GM19455 (cell line): ENCODE data around the gene RACK1.

Source experiments
- ATAC-seq: cut with Tn5 transposase; IDR thresholded peaks from one replicate; pipeline ENCODE4 v1.9.1; 2021; ENCODE audit not compliant: unreplicated experiment

Gene RACK1

DNA sequence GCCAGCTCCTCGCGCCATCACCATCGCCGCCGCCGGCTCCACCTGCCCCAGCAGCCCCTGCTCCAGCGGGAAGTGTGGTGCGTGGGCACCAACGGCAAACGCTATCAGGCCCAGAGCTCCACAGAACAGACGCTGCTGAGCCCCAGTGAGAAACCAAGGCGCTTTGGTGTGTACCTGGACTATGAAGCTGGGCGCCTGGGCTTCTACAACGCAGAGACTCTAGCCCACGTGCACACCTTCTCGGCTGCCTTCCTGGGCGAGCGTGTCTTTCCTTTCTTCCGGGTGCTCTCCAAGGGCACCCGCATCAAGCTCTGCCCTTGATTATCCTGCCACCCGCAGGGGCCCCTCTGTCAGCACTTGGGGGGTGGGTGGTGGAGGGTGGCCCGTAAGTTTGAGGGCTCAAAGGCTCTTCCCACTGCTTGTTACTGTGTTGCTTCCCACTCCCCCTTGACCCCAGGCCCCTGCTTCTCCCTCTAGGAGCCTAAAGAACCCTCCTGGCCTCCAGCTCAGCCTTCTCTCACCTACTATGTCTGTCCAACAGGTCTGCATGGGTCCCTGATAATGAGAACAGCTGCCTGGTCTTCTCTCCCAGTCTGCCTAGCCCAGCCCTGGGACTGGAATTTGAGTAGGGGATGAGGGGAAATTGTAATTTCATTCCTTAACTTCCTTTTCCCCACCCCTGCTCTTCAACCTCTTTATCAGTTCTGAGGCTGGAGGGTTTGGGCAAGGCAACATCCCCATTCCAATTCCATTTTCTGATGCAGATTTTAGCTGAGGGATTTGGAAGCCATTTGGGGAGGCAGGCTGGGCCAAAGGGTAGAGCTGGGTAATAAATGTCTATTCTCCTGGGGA is 9.0 kb downstream of the RACK1 start:
- no peak for ATAC-seq

DNA sequence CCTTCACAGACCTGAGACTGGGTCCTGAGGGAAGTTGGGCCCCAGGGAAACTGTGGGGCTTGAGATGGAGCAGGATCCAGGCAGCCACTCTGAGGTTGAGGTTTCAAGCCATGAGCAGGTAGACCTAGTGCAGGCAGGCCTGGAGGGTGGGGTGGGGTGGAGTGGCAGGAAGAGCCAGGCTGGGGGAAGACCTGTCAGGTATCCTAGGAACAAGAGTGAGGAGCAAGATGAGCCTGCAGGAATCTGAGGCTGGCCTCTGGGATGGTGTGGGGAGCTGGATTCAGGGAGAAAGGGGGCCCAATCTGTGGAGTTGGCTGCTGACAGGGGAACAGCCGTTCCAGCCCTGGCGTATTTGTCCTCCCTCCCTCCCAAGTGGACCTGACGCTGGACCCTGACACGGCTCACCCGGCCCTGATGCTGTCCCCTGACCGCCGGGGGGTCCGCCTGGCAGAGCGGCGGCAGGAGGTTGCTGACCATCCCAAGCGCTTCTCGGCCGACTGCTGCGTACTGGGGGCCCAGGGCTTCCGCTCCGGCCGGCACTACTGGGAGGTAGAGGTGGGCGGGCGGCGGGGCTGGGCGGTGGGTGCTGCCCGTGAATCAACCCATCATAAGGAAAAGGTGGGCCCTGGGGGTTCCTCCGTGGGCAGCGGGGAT is 9.8 kb downstream of the RACK1 start:
- ATAC-seq: no peak

DNA sequence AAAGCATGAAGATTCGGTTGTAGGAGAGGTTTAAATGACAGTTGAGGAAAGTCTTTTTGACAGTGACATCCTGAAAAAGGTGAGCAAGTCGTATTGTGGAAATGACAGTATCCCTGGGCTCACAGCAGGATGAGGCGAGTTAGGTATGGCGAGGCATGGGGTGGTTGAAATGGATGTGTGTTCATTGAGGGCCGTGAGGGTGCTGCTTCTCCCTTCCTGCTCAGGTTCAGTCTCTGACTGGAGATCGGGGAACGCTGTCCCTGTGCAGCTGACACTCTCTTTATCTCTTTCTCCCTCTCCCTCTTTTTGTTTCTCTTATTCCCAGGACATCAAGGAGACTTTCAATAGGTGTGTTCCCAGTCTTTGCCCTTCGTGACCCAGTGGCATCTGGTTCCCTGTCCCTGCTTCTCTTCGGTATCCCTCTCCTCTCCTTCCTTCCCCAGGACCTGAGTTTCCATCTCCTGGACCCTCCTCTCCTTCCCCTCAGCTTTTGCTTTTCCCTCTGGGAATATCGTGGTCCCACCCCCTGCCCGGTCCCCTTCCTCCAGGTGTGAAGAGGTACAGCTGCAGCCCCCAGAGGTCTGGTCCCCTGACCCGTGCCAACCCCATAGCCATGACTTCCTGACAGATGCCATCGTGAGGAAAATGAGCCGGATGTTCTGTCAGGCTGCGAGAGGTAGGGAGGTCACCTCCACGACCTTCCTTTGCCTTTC is 10.5 kb downstream of the RACK1 start:
- no peak for ATAC-seq

DNA sequence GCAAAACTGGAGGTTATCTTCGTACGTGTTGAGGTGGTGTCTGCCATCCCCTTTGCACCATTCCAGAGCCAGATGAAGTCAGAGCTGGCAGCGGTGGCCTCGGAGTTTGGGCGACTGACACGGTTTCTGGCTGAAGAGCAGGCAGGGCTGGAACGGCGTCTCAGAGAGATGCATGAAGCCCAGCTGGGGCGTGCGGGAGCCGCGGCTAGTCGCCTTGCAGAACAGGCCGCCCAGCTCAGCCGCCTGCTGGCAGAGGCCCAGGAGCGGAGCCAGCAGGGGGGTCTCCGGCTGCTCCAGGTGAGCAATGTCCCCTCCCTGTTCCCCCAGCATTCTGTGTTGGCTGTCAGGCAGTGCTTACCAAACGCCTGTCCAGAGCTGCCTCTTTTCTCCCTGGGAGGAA is 11.1 kb downstream of the RACK1 start:
- ATAC-seq: no peak

DNA sequence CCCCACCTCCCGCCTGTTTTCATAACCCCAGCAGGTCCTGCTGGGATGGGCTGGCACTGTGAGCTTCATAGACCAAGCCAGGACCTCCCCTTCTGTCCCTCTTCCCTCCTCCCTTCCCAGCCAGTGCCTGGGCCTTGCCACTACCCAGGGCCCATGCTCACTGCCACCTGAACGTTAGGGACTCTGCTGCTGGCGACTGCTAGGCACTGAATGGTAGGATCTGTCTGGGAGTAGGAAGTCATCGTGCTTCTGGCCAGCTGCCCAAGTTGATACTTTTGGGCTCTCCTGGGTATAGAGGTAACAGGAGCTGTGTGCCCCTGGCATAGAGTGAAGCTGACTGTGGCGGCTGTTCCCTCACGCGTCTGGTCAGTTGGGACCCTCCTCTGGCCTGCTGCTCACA is 12.3 kb downstream of the RACK1 start:
- ATAC-seq: no peak

DNA sequence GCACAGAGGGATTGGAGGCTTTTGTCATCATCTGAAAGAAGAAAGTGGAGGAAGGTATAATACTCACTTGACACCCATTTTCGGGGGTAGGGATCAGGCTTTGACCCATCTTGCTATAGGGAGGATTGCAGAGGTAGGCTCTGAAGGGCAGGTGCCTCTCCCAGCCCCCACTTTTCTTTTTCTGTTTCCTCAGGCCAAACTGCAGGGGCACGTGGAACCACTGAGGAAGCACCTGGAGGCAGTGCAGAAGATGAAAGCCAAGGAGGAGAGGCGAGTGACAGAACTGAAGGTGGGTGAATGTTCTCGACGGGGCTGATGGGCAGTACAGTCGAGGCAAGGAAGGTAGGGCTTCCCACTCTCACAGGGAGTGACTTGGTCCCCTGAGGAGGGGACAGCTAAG is 13.2 kb downstream of the RACK1 start:
- no peak for ATAC-seq

DNA sequence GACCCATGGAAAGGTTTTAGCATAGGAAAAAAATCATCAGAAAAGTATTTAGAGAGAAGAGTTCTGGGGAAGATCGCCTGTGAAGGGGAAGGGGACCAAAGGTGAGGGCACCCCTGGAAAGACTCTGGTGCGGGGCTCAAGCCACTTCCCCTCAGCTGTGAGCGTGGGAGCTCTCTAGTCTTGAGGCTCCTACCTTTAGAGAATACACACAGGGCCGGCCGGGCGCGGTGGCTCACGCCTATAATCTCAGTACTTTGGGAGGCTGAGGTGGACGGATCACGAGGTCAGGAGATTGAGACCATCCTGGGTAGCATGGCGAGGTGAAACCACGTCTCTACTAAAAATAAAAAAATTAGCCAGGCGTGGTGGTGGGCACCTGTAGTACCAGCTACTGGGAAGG is 13.7 kb downstream of the RACK1 start:
- no peak for ATAC-seq

DNA sequence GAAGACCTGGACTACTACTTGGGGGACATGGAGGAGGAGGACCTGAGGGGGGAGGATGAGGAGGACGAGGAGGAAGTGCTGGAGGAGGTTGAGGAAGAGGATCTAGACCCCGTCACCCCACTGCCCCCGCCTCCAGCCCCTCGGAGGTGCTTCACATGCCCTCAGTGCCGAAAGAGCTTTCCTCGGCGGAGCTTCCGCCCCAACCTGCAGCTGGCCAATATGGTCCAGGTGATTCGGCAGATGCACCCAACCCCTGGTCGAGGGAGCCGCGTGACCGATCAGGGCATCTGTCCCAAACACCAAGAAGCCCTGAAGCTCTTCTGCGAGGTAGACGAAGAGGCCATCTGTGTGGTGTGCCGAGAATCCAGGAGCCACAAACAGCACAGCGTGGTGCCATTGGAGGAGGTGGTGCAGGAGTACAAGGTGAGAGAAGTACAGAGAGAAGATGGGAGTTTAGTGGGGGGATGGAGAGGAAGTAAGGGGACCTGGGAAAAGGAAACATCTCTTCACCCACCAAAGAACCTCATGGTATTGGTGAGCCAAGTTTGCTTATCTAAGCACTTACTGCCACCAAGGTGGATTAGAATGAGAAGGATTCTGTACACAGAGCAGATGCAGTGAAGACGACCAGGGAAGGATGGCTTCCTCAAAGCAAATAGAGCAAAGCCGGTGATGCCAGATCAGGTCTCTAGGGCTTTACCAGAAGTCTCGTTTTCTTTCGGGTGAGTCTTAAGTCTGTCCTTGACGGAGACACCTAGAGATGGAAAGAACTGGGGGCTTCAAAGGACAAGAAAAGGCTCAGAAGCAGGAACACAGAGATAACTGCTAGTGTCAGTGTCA is 19.1 kb downstream of the RACK1 start:
- ATAC-seq: no peak

DNA sequence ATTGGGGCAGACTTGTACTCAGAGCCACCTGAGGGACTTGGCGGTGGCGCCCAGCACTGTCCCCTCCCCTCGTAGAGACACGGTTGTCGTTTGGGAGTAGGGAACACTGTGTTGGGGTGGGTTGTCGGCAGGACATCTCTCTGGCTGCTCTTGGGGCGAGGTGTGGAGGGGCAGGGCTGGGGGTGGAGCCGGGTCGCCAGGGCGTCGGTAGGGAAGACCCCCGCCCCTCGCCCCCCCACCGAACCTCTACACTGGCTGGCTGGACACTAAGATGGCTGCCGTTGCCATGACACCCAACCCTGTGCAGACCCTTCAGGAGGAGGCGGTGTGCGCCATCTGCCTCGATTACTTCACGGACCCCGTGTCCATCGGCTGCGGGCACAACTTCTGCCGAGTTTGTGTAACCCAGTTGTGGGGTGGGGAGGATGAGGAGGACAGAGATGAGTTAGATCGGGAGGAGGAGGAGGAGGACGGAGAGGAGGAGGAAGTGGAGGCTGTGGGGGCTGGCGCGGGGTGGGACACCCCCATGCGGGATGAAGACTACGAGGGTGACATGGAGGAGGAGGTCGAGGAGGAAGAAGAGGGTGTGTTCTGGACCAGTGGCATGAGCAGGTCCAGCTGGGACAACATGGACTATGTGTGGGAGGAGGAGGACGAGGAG is 19.8 kb downstream of the RACK1 start:
- no peak for ATAC-seq

DNA sequence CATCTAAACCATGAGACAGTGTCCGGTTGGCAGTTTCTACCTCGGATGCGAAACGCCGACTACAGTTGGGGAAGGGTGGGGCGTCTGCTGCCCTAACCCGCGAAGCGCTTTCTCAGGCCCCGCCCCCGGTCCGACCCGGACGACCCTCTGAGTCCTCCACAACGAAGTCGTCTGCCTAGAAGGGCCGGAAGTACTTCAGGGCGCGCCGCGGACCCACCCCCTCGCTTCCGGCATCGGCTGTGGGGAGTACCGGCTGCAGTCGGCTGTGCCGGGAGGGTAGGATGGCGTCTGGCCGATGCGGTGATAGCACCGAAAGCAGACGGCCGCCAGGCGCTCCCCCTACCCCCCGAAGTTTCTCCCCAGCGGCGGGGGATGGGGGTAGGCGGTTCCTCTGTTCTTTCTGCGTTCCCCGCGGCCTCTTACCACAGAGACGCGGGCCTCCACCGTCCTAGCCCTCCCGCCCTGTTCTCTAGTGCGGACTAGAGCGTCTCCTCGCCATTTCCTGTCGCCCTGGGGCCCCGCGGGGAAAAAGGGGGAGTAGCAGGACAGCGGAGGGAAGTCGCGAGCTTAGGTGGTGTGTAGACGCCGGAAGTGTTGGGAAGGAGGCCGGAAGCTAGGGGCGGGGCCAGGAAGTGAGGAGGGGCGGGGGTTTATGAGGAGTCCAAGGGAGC is 20.5 kb downstream of the RACK1 start, which contains the start of gene TRIM41:
TRIM41 (plus strand) TSS at position 224 of the 671 bp plus-strand sequence. CDS start 719 bp downstream, outside the sequence.
- ATAC-seq: peak; percentile 73

DNA sequence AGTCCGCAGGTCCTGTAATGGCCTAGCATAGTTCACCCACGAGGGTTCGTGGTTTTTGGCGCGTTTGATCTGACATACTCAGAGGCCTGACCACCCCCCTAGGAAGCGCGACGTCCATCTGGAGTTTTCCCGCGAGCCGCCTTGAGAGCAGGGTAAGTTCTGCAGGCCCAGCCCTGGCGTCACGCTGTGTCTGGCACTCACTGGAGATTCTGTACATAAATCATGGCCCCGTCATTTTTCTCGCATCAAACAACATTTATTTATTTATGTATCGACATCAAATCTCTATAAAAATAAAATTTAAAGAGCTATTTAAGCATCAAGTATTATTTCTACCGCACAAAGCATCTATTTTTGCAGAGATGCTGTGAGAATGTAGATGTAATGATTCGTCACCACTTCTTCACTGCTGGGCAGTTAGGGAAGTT is 21.1 kb downstream of the RACK1 start:
- peak; percentile 2 for ATAC-seq

DNA sequence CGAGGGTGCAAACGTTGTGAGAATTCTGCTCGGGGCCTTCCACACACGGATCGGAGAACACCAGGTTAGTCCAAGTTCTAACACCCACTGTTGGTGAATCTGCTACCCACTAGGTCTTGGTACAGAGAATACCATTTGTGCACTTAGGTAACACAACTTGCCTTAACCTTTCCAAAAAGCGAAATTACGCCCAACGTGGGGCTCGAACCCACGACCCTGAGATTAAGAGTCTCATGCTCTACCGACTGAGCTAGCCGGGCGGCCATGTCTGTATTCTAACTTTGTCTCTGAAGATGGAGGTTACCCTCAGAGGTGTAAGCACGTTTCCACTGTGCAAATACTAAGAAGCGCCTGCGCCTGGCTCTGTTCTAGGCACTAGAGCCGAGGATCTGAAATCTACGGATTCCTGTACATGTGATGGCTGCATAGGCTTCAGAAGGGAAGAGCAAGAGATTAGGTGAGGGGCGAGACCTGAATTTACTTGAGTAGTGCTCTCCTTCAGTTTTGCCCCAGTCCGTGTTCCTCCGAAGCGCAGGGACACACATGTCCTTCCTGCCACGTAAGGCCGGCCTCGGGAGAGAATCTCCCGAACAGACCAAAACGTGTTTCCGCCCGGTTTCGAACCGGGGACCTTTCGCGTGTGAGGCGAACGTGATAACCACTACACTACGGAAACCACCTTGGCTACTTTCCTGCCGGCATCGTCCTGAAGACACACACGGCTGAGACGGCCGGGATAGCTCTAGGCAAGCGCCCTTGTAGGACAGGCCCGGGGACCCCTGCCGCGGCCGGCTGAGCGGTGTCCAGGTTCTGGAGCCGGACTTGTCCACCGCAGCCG is 21.7 kb downstream of the RACK1 start:
- peak; percentile 24 for ATAC-seq

DNA sequence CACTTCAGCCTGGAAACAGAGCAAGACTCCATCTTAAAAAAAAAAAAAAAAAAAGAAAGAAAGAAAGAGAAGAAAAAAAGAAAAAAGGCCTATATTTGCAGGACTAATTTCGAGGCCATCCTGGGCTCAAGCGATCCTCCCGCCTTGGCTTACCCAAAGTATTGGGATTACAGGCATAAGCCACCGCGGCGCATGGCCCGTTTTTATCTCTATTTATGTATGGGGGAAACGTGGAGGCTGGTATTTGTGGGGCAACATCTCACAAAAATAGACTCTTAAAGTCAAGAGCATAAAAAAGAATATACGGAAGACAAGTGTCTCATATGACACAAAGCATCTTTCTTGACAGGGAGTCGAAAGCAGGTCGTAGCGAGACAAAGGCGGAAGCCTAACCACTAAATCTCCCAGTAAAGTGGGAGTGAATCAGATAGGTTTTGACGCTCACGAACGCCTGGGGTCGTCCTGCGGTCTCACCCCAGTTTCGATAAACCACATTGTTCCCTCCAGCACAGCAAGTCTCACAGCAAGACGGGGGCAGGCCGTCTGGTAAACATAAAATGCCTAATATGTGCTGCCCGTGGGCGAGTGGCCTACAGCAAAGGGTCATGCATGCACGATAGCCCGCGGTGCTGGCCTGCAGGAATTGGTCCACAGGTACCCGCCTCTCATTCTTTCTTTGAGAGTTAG is 22.5 kb downstream of the RACK1 start:
- no peak for ATAC-seq

DNA sequence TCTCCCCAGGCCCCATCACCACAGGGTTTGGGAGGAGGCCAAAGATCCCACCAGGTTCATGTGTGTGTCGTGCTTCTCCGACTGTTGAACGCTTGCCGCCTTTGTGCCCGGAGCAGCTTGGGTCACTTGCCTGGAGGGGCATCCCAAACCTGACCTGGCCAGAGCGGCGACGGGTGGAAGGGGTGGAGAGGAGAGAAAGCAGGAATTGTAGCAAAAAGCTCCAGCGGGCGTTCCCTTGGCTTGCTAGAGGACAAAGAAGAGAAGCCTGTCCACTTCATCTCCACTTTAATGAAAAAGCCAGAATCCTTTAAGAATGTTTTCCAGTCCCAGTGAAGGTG is 23.6 kb downstream of the RACK1 start:
- ATAC-seq: no peak

DNA sequence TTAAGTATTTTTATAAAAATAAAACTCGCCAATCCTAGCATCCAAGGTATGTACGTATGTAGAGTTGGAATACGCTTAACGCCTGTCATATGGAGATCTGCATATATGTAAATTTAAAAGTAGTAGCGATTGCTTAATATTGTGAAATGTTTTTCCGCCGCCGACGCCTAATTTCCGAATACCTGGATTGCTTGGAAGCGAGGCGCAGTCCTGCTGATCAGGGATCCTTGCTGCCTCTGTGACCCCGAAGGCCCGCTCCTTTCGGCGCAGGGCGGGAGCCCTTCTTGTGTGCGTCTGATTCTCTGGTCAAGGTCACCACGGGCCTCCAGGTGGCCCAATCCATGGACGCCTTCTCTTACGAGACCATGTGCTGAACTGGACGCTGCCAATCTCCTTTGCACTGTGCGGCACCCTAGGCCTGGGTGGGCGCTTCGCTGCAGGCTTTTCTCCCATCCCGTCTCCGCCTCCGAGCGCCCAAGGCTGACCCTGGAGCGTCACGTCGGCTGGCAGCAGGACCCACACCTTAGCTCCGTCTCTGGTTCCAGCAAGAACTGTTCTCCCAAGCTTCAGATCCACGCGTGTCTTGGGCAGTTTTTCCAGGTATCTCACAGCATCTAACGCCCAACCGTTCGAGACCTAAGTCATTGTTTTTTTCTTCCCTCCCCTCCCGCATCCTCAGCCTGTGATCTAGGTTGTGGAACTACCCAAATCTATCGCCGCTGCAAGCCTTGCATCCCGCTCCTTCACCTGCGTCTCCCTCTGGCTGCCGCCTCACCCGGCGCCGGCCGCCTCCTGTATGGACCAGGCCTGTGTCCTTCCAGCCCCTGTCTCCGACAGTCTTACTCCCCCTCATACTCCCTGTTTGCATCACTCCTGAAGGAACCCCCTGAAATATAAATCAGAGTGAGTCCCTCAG is 24.2 kb downstream of the RACK1 start:
- no peak for ATAC-seq

DNA sequence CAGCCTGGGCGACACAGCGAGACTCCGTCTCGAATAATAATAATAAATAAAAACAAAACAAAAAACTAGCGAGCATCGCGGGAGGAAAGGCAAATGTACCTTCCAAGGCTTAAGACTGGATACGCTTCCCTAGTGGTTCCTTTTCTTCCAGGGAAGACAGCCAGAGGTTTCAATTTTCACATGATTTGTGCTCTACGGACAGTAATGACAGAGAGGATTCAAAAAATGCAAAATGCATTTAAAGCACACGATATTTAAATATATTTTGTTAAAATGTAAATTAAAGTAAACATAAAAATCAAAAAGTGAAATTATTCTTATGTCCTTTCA is 24.9 kb downstream of the RACK1 start:
- no peak for ATAC-seq

DNA sequence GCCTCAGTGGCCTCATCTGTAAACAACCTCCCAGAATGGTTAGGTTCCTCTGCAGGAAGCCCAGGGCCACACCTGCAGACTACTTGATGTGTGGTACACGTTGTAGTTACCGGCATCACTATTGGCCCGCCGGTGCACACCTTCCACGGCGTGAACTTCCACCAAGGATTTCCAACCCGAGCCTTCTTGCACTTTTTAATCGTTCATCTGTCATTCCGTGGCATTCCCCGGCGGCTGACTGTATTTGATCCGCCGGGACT is 26.0 kb downstream of the RACK1 start:
- peak; percentile 20 for ATAC-seq
